GM19467 (cell line): ENCODE measurements around the gene ZGPAT.

Source experiments
- ATAC-seq: cut with Tn5 transposase; IDR thresholded peaks from one replicate; pipeline ENCODE4 v1.9.1; 2021; ENCODE audit warnings: mild to moderate bottlenecking, moderate library complexity; ENCODE audit not compliant: unreplicated experiment

The ZGPAT gene

DNA sequence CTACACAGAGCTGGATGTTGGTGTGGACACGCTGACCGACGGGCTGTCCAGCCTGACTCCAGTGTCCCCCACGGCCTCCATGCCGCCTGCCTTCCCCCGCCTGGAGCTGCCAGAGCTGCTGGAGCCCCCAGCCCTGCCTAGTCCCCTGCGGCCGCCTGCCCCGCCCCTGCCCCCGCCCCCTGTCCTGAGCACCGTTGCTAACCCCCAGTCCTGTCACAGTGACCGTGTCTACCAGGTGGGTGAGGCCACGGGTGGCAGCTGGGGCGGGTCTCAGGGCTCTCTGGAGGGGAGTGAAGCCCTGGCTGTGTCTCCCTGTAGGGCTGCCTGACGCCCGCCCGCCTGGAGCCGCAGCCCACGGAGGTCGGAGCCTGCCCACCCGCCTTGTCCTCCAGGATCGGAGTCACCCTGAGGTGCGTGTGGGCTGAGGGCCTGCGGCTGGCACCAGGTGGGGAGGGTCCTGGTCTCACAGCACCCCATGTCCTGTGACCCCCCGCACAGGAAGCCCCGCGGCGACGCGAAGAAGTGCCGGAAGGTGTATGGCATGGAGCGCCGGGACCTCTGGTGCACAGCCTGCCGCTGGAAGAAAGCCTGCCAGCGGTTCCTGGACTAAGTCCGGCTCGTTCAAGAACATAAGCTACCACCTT lies 34.7 kb downstream of the ZGPAT start:
- no peak for ATAC-seq

DNA sequence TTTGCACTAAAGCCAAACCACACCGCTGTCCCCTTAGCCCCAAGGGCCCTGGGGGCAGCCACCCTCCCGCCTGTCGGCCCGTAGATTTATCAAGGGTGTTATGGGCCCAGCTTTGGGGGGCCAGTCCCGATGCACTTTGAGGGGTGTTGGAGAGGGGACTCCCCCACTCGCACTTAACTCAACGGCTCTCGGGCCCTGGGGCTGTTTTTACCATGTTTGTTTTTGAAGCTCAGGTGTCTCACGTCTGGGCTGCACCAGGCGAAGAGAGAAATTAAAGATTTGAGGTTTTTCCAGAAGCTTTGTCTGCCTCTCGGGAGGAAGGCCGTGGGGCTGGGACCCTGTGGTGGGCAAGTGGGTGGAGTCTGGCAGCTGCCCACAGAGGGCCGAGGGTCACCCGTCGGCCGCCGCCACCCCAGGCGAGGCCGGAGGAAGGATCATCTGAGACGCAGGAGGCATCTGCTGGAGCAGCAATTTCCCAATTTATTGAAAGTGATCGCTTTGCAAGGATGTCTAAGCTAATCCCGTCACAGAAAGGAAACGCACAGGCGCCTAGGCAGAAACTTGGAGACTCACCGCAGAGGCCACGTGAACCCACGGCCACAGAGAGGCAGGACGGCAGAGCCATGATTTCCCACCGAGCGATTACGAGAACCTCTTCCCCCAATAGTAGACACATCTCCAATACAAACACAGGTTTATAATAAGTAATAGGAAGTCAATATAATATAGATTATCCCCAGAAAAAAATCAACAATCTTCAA lies 35.6 kb downstream of the ZGPAT start:
- ATAC-seq: no peak

DNA sequence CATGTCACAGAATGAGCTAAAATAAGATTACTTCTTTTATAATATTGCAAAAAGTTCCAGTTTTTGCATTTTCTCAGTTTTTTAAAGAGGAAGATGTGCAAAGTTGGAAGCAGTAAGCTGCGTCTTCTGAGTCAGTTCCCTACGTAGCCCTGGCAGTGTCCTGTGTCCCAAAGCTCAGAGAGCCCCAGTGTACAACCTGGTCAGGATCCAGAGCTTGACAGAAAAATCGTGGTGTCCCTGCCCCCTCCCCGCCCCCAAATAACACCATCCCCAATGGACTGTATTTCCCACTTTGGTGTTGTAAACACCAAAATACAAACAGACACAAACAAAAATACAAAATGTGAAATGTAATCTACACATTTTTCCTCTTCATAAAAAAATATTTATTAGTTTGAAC lies 36.3 kb downstream of the ZGPAT start:
- no peak for ATAC-seq

DNA sequence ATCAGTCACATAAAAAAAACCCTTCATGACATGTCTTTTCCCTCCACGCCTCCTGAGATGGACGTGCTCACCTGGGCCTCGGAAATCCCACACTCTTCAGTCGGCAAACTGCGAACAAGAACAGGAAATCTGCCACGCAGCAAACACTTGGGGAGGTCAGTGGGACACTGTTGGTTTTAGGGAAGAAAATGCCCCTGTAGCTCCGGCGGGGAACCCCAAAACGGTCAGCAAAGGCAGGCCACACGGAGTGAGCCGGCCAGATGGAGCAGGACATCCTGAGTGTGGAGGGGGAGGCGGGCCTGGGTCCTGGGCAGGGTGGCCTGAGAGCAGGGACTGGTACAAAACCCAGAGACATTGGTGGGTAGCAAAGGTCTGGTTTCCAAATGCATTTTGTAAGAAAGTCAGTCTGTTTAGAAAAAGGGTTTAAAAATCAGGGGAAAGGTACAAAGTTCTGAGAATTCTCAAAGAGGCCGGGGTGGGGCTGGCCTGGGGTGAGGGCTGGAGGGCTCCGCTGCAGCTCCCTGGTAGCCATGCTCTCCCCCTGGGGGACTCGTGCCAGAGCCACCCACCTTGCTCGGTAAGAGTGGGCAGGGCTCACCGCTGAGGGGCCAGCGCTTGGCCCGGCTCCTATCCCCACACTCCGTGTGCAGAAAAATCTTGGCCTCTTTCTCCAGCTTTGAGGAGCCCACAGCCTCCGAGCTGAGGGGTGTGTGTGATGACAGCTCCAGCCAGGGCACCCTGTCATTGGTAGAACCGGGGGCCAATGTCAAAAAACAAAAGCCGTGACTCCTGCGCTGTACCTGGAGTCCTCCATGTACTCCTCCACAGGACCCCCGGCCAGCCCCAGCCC lies 37.0 kb downstream of the ZGPAT start:
- ATAC-seq: no peak

DNA sequence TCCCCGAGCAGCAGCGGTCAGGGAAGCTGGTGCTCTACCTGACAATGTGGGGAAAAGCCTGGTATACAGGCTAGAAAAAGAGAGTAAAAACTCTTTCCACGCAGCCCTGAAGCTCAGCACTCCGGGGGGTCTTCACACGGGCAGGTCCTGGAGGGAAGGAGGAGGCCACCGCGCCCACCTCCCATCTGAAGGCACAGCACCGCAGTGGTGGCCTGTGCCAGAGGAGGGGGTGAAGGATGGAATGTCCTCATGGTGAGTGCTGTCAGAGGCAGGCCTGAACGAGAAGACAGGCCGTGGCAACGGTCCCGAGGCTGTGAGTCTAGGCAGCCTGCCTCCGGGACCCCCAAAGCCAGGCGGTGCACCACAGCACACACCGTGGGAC lies 37.6 kb downstream of the ZGPAT start:
- no peak for ATAC-seq

DNA sequence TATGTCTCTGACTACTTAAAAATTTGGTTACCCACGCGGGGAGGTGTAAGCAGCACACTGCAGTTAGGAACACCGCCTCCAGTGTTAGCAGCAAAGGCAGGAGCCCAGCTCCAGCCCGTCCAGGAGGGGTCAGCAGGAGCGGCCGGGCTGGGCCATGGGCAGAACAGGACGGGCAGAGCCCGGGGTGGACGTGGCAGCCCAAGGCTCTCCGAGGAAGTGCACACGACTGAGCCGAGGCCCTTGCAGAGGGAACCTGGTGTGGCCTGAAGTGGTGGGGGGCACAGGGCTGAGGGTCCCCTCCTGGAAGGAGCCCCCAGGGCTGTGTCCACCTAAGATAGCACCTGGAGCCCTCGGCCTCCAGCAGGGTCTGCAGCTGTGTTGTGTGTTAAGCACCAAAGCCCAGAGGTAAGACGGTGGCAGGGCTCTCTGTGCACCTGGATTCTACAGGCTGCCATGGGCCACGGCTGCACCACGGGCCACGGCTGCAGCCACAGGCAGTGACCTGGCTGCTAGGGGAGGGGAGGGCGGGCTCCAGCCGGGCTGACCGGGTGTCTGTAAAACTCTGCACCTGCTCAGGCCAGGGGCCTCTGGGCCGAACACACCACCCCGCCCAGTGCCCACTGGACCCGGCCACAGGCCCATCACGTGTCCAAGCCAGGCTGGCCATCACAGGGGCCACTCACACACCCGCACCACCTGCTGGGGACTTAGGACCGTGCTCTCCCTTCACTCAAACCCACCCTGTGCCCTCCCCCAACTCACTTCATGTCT lies 38.3 kb downstream of the ZGPAT start:
- no peak for ATAC-seq

DNA sequence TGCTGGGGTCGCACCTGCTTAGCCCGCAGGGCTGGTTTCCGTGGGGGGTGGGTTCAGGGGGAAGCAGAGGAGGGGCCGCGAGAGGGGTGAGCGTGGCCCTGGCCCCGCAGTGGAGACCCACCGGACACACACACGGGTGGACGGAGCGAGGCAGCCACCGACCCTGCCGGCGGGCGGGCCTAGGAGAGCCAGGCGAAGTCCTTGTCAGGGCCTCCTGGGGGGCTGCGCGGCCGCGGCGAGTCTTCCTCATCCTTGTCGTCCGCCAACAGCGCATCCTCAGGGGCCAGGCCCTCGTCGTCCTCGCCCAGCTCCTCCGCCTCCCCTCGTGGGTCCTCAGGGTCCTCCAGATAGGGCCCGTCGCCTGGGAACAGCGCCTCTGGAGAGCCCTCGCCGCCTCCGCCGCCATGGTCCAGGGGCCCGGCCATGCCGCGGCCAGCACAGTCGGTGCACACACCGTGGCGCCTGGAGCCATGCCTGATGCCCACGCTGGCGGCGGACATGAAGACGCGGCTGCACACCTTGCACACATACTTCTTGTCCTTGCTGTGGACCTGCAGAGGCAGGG lies 39.0 kb downstream of the ZGPAT start:
- ATAC-seq: no peak

DNA sequence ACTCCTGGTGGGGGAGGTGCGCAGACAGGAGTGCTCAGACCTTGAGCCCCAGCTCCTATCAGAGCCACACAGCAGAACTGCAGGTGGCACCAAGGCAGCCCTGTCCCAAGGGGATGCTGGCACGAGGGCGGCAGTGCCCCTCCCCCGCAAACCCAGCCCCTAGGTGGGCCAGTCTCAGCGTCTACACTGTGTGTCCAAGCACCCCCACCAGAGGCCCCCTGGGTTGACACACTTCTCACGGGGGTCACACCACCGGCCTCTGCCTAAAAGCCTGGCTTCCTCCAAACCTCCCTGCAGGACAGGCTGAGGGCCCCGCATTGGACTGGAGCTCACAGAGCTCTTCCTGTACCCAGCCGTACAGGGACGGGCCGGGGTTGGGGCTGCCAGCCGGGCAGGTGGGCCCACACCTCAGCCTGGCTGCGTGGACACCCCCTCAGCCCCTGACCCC lies 39.8 kb downstream of the ZGPAT start:
- ATAC-seq: no peak

DNA sequence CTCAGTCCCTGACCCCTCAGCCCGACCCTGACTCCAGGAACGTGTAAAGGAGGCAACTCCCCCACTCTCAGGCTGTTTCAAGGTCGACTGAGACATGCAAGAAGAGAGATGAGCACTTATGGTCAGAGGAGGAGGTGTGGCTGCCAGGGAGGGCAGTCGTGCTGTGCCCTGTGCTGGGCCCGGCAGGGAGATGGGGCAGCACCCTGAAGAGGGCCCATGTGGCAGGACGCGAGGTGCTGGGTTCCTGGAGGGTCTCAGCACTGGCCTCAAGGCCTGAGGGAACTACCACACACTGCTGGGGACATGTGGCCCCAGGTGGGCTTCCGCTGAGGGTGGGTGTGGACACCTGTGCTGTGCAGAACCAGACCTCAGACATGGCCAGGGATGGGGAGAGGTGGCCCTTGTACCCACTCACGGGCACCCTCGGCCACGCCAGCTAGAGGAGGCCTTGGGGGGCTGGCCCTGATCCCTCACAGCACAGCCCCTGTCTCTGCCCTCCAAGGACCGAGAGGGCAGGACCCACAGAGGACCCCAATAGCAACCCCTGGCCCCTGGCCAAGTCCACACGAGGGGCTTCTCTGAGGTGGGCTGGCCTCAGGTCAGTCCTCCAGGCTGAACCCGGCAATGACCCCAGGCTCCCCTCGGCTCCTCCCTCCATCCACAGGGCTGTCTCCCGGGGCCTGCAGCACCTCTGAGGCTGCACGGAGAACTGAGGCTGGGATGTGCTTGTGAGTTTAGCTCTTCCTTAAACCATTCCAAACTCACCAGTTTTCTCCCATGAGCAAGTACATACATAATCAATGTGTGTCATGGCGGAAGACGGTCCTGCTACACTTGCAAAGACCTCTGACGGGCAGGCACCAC lies 40.5 kb downstream of the ZGPAT start:
- ATAC-seq: no peak

DNA sequence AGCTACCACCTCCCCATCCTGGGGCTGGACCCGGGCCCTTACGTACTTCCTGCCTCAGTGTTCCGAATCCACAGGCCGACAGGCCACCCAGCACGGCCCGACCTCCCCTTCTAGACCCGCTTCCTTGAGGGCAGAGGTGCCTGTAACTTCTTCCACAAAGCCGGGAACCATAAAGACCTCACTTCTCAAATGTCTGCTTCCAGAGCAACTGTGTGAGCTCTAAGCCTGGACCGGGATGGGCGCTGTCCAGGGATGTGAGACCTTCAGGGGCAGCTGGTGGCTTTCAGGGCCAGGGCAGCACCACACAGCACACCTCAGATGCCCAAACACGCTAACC lies 41.1 kb downstream of the ZGPAT start:
- ATAC-seq: no peak

DNA sequence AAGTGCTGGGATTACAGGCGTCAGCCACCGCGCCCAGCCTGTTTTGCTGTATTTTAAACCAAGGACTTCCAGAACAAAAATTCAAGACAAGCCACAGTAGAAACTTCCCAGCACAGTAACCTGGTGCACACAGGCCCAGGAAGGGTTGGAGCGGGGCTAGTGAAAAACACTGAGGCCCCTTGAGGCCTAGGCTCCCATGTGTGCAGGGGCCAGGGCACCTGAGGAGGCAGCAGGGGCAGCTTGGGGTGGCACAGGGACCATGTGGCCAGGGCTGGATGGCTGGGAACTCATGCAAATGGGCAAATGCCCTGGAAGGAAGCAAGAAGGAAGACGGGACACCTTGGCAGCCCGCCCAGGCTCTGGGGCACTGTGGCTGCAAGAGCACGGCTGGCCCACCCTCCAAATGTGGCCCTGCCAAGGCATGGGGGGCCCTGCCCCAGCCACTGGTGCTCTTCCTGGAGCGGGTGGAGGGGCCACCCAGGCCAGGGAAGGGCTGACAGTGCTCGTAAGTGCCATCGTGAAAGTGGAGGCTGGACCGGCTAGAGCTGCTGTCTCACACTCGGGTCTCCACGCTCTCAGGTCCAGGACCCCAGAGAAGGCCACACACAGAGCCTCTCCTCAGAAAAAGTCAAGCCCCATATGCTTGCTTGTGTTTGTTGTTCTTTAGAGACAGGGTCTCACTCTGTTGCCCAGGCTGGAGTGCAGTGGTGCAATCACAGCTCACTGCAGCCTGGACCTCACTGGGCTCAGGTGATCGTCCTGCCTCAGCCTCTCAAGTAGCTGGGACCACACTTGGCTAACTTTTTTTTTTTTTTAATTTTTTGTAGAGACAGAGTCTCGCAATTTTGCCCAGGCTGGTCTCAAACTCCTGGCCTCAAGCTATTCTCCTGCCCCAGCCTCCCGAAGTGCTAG lies 42.0 kb downstream of the ZGPAT start:
- ATAC-seq: no peak

DNA sequence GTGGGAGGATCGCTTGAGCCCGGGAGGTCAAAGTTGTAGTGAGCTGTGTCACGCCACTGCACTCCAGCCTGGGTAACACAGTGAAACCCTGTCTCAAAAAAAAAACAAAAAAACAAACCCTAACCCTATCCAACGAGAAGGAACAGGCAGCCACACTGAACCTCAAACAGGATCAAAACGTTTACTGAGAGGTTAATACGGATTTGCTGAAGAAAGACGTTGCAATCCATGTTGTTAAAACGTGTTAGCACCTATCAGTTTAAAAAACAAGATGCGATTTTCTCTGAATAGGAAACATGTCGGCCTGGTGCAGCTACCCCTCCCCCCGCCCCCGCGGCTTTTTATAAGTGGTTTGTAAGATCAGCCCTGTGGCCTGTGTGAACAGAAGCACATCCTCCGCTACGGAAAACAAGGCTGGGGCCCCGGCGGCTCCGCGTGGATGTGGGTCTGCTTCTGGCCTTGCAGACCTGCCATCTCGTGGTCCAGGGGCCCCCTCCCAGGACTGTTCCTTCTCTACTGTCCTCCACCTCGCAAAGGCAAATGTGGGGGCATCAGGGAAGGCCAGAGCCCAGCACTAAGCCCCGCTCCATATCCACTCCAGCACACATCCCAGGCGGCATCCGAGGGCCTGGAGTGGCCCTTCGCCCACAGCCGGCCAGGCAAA lies 43.1 kb downstream of the ZGPAT start:
- ATAC-seq: no peak

DNA sequence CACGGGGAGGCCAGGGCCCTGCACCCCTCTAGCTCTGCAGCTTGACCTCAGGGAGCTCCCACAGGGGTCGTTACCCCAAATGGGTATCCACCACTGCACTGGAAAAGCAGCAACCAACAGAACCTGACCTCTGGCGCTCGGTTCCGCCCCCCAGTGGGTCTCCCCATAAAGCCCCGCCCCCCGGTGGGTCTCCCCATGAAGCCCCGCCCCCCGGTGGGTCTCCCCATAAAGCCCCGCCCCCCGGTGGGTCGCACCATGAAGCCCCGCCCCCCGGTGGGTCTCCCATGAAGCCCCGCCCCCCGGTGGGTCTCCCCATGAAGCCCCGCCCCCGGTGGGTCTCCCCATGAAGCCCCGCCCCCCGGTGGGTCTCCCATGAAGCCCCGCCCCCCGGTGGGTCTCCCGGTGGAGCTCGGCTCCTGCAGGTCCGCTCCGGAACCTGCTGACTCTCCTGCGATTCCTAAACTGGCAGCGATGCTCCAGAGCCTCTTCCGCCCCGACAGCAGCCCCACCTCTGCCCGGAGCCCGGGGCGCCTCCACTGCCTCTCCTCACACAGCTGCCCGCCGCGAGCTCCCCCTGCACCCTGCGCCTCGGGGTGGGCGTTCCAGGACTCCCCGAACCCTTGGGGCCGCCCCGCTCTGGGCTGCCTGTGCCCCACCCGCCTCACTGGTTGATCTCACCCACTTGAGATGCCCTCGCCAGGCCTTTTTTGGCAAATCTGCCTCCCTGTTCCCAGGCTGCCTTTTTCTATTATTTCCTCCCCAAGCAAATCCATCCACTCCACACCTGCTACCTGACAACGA lies 43.8 kb downstream of the ZGPAT start:
- no peak for ATAC-seq

DNA sequence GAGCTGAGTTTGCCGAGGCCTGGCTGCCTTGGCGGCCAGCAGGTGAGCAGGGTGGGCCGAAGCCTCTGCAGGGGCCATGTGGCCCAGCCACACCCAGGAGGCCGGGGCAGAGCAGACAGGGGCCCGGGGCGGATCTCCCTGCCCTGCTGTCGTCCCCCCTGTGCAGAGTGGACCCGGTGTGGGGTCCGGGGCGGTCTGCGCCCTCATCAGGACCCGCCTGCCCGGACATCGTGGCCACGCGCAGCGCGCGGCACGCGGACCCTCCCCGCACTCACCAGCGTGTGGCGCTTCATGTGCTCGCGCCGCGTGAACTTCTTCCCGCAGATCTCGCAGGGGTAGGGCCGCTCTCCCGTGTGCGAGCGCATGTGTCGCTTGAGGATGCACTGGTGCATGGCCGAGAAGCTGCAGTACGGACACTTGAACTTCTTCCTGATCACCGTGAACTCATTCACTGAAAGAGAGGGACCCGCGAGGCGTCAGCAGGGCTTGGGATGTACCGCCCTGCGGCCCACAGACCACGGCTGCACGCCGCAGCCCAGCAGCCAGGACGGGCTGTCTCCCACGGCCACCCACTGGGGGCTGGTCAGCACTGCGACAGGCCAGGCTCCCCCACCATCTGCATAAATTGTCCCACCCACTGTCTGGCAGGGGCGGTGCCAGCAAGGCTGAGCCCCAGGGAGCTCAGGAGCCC lies 44.7 kb downstream of the ZGPAT start:
- ATAC-seq: no peak

DNA sequence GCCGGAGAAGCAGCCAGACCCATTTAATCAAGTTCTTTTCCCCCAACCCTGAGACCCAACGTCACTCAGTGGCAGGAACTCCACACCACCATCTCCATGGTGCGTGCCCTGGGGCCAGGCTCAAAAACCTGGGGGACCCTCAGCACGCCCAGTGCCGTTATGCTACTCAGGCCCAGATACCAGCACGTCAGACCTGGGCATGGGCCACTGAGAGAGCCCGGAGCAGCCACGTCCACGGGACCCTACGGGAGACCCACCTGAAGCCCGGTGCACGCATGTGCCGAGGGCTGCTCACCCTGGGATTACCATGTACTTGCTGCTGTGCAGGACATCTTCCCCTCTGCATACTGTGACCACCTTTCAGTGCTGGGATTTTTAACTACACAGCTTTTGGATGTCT lies 45.5 kb downstream of the ZGPAT start:
- ATAC-seq: no peak

DNA sequence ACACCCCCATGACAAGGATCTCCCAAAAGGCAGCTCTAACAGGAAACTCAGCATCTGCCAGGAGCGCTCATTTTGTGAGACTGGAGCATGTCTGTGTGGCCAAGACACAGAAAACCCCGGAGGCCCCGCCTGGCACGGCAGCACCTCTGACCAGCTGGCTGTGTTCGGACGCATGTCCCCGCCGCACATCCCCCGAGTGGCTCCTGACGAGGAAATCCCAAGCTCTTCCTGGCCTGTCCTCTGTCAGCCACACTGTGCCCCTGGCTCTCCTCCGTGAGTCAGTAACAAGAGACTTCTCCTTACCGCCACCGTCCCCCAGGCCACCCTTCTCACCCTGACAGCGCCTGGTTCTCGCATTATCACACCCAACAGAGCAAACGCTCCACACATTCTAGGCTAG lies 46.2 kb downstream of the ZGPAT start:
- no peak for ATAC-seq
